Liver (tissue), 9 donors: ENCODE results near the gene VDR. TPM values are rescaled to one million over a fixed set of nuclear protein-coding genes. Genes with fewer than 3 reads are reported as not detected.

Experiments
- DNase-seq: peaks from one replicate; pipeline ENCODE4 v3.0.0-alpha.2; 2017; ENCODE audit warnings: low spot score
- H3K27ac ChIP-seq, 2 donors: one replicate each; pipeline ENCODE4 v1.7.0; 2013; ENCODE audit warnings: inconsistent platforms in 2 of 2, low read length in 2 of 2, control low read depth in 1 of 2, low read depth in 1 of 2, mild to moderate bottlenecking in 1 of 2
- H3K27me3 ChIP-seq, 4 donors: one replicate each; pipeline versions ENCODE4 v1.6.1 to v1.7.0; 2013; ENCODE audit warnings: low read length in 3 of 4, inconsistent platforms in 1 of 4, mild to moderate bottlenecking in 1 of 4, moderate library complexity in 1 of 4; ENCODE audit not compliant: control insufficient read depth in 4 of 4, insufficient read depth in 4 of 4
- H3K36me3 ChIP-seq, 4 donors: one replicate each; pipeline versions ENCODE4 v1.6.1 to v1.7.0; 2013; ENCODE audit warnings: low read length in 3 of 4, mild to moderate bottlenecking in 3 of 4, low read depth in 1 of 4, moderate library complexity in 1 of 4; ENCODE audit not compliant: control insufficient read depth in 4 of 4, insufficient read depth in 3 of 4
- H3K4me1 ChIP-seq, 4 donors: one replicate each; pipeline versions ENCODE4 v1.6.1 to v1.7.0; 2013; ENCODE audit warnings: low read length in 3 of 4, mild to moderate bottlenecking in 3 of 4, moderate library complexity in 1 of 4; ENCODE audit not compliant: control insufficient read depth in 4 of 4, insufficient read depth in 4 of 4
- H3K4me3 ChIP-seq, 3 donors: one replicate each; pipeline versions ENCODE4 v1.6.1 to v1.7.0; 2013; ENCODE audit warnings: low read length in 3 of 3, control low read depth in 1 of 3, low read depth in 1 of 3, mild to moderate bottlenecking in 1 of 3
- H3K9ac ChIP-seq, 2 donors: one replicate each; pipeline ENCODE4 v1.7.0; 2013; ENCODE audit warnings: low read length in 2 of 2, mild to moderate bottlenecking in 2 of 2, moderate library complexity in 2 of 2, control low read depth in 1 of 2, low read depth in 1 of 2
- H3K9me3 ChIP-seq, 4 donors: one replicate each; pipeline versions ENCODE4 v1.6.1 to v1.7.0; 2013; ENCODE audit warnings: low read length in 3 of 4; ENCODE audit not compliant: control insufficient read depth in 4 of 4
- MAX ChIP-seq: IDR thresholded peaks from 2 replicates; pipeline ENCODE4 v1.6.1; 2016; ENCODE audit warnings: antibody characterized with exemption
- RAD21 ChIP-seq, 2 donors: IDR thresholded peaks; 2 replicates each; pipeline ENCODE4 v1.6.1; 2016; ENCODE audit warnings: antibody characterized with exemption in 2 of 2, mild to moderate bottlenecking in 2 of 2
- RXRA ChIP-seq, 2 donors: IDR thresholded peaks; 2 replicates each; pipeline ENCODE4 v1.6.1; 2017 to 2018; ENCODE audit warnings: antibody characterized with exemption in 2 of 2, mild to moderate bottlenecking in 1 of 2
- SP1 ChIP-seq: IDR thresholded peaks from 2 replicates; pipeline ENCODE4 v1.6.1; 2018; ENCODE audit warnings: antibody characterized with exemption, mild to moderate bottlenecking
- YY1 ChIP-seq: IDR thresholded peaks from 2 replicates; pipeline ENCODE4 v1.6.1; 2016; ENCODE audit warnings: antibody characterized with exemption, mild to moderate bottlenecking
- WGBS: extraction: QIAGEN DNeasy Blood & Tissue Kit; methylation state at CpG from one replicate; pipeline ENCODE4 v1.1.7; 2013; 5-methylcytosine and 5-hydroxymethylcytosine counted together
- polyA plus RNA-seq, 2 donors: library from polyadenylated mRNA; stranded (reverse) in 1 of 2; unstranded in 1 of 2; fragments of 200-250 nt in 1 of 2; fragments of >200 nt in 1 of 2; fragmentation: Nextera tagmentation in 1 of 2; extraction: Ambion mirVana in 1 of 2; gene quantifications; one replicate each; pipeline versions ENCODE4 v1.2.1 to v1.2.3, GENCODE V29; 2013 to 2015
- total RNA-seq, 2 donors: library from RNA; depleted of rRNA; stranded (reverse); fragments of >200 nt; gene quantifications; one replicate each; pipeline ENCODE4 v1.2.3, GENCODE V29; 2014
- TF ChIP-seq, protein P1 (sequence below): IDR thresholded peaks from 2 replicates; pipeline ENCODE4 v1.6.1; 2016; ENCODE audit warnings: antibody characterized with exemption
- TF ChIP-seq, protein P2 (sequence below): IDR thresholded peaks from 2 replicates; pipeline ENCODE4 v1.6.1; 2016; ENCODE audit warnings: antibody characterized with exemption
- donor health status: healthy.
- donor health status: healthy.
- donor health status: healthy.
- donor health status: healthy.
- donor health status: healthy.

The VDR gene
- total and polyA plus RNA-seq, 4 donors: 0.25 to 0.47 (median 0.35) TPM

GRCh38 chr12:47794679-47795078, 110.1 kb downstream of the VDR start:
- TF ChIP-seq RXRA (IDR thresholded peaks at IDR 0.05): no peak
- H3K27ac ChIP-seq: no peak overlapping the region

GRCh38 chr12:47793015-47793681, 111.6 kb downstream of the VDR start:
- no peak overlapping the region for H3K27ac ChIP-seq

More at GRCh38 chr12:47794679-47795078, 110.1 kb downstream of the VDR start:
- Histone ChIP-seq H3K9ac (no peak overlapping the region), H3K4me1 (peaks cover 0 to 4% (median 0%) of the 10 kb centered on the region in 4 donors), H3K9me3 (no peaks in the 10 kb centered on the region), H3K4me3 (no peak overlapping the region), H3K27me3 (no peaks in the 10 kb centered on the region), H3K36me3 (peaks cover 0 to 18% (median under 1%) of the 10 kb centered on the region in 4 donors)
- no peak for DNase-seq
- WGBS: 96% methylated on average over 9 of the region's 9 CpGs

DNA sequence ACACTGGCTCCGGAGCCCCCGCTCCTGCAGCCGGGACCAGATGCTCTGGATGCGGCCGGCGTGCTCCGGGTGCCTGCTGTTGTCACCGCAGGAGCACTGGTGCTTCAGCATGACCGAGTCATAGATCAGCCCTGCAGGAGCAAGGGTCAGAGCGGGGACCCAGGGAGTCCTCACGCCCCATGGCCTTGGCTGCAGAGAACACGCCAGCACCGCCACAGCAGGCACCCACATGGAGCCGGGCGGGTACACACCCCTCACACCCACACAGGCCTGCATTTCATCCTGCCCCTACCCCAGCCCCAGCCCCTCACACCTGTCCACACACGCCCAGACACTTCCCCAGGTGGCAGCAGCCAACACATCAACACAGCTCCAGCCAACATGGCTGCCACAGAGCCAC, 112.9 kb downstream of the VDR start:
- Histone ChIP-seq H3K27ac (no peak overlapping the region), H3K36me3 (peaks cover 2 to 30% (median 3%) of the 10 kb centered on the region in 4 donors), H3K4me1 (no peaks in the 10 kb centered on the region), H3K4me3 (no peak overlapping the region), H3K9ac (no peak overlapping the region), H3K9me3 (no peaks in the 10 kb centered on the region), H3K27me3 (no peaks in the 10 kb centered on the region)
- WGBS: 94% methylated on average over 16 of the region's 16 CpGs
- TF ChIP-seq, protein P1, sequence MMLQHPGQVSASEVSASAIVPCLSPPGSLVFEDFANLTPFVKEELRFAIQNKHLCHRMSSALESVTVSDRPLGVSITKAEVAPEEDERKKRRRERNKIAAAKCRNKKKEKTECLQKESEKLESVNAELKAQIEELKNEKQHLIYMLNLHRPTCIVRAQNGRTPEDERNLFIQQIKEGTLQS: no peak
- TF ChIP-seq RAD21 (IDR thresholded peaks at IDR 0.05) (no peak), MAX (no peak), RXRA (IDR thresholded peaks at IDR 0.05) (no peak)
- TF ChIP-seq, protein P2, sequence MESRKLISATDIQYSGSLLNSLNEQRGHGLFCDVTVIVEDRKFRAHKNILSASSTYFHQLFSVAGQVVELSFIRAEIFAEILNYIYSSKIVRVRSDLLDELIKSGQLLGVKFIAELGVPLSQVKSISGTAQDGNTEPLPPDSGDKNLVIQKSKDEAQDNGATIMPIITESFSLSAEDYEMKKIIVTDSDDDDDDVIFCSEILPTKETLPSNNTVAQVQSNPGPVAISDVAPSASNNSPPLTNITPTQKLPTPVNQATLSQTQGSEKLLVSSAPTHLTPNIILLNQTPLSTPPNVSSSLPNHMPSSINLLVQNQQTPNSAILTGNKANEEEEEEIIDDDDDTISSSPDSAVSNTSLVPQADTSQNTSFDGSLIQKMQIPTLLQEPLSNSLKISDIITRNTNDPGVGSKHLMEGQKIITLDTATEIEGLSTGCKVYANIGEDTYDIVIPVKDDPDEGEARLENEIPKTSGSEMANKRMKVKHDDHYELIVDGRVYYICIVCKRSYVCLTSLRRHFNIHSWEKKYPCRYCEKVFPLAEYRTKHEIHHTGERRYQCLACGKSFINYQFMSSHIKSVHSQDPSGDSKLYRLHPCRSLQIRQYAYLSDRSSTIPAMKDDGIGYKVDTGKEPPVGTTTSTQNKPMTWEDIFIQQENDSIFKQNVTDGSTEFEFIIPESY: no peak
- DNase-seq: no peak

More at GRCh38 chr12:47793015-47793681, 111.6 kb downstream of the VDR start:
- 95% methylated on average over 15 of the region's 15 CpGs for WGBS
- H3K4me3 ChIP-seq: no peak overlapping the region
- no peaks in the 10 kb centered on the region for H3K4me1 ChIP-seq
- no peak for DNase-seq
- no peak overlapping the region for H3K9ac ChIP-seq
- no peaks in the 10 kb centered on the region for H3K27me3 ChIP-seq
- H3K9me3 ChIP-seq: no peaks in the 10 kb centered on the region
- peaks cover 0 to 22% (median 3%) of the 10 kb centered on the region in 4 donors for H3K36me3 ChIP-seq
- no peak for TF ChIP-seq YY1
- TF ChIP-seq, protein P1: no peak
- TF ChIP-seq SP1: no peak

Other genes with a start within 250 kb of the VDR start
- 1 to 10 TPM; 7.9 to 8.1 TPM for gene RPAP3, start 199.0 kb downstream of the VDR start, total RNA-seq
- 1 to 10 TPM; 5.5 to 8.0 TPM for gene RPAP3, start 199.0 kb downstream of the VDR start, polyA plus RNA-seq
- gene ENDOU, start 179.5 kb downstream of the VDR start, total RNA-seq: under 1 TPM in 1 of 2 donors, not detected in 1; 0.25 TPM
- not detected for gene ENDOU, start 179.5 kb downstream of the VDR start, polyA plus RNA-seq
- 1 to 10 TPM; 1.3 to 4.3 TPM for gene RAPGEF3, start 146.1 kb downstream of the VDR start, total RNA-seq
- 1 to 10 TPM; 1.3 to 1.6 TPM for gene RAPGEF3, start 146.1 kb downstream of the VDR start, polyA plus RNA-seq
- 10 to 100 TPM in 1 of 2 donors, 1 to 10 TPM in 1; 6.1 to 15.4 TPM for gene SLC48A1, start 131.8 kb downstream of the VDR start, total RNA-seq
- 10 to 100 TPM in 1 of 2 donors, 1 to 10 TPM in 1; 8.3 to 10.4 TPM for gene SLC48A1, start 131.8 kb downstream of the VDR start, polyA plus RNA-seq
- gene HDAC7, start 85.1 kb downstream of the VDR start, total RNA-seq: 10 to 100 TPM in 1 of 2 donors, 1 to 10 TPM in 1; 7.1 to 14.7 TPM
- 1 to 10 TPM; 3.5 to 7.2 TPM for gene HDAC7, start 85.1 kb downstream of the VDR start, polyA plus RNA-seq
- gene TMEM106C, start 58.6 kb upstream of the VDR start, total RNA-seq: 10 to 100 TPM; 18.8 to 57.8 TPM
- gene TMEM106C, start 58.6 kb upstream of the VDR start, polyA plus RNA-seq: 10 to 100 TPM; 16.2 to 31.5 TPM
- 100 to 1,000 TPM in 1 of 2 donors, not detected in 1; 321 TPM for gene COL2A1, start 99.5 kb upstream of the VDR start, total RNA-seq
- not detected for gene COL2A1, start 99.5 kb upstream of the VDR start, polyA plus RNA-seq
- 10 to 100 TPM in 1 of 2 donors, 1 to 10 TPM in 1; 6.4 to 11.7 TPM for gene SENP1, start 201.1 kb upstream of the VDR start, total RNA-seq
- 1 to 10 TPM; 1.4 to 2.1 TPM for gene SENP1, start 201.1 kb upstream of the VDR start, polyA plus RNA-seq
- 10 to 100 TPM in 1 of 2 donors, 1 to 10 TPM in 1; 6.4 to 23.9 TPM for gene PFKM, start 214.4 kb upstream of the VDR start, total RNA-seq
- gene PFKM, start 214.4 kb upstream of the VDR start, polyA plus RNA-seq: 1 to 10 TPM; 4.5 to 5.2 TPM